Common myeloid progenitor, CD34-positive (primary cell): Measurements from ENCODE around the gene C11orf42.

Experiments used
- CTCF ChIA-PET: fragments of 350-600 bp; sonication (Branson Sonifier 250); formaldehyde crosslinking; loops from one replicate; lab custom pipeline; 2021; ENCODE audit warnings: antibody characterized with exemption; lab: Charles Lee
- POLR2A ChIA-PET: fragments of 350-600 bp; sonication (Branson Sonifier 250); formaldehyde crosslinking; loops from one replicate; lab custom pipeline; 2021; ENCODE audit warnings: antibody characterized with exemption; lab: Charles Lee
- DNase-seq, 3 donors: peaks; one replicate each; pipeline versions ENCODE4 v3.0.0 to v3.0.0-alpha.2; 2013
- H3K27ac ChIP-seq, 2 experiments: 1 replicate in 1 of 2; 2 replicates in 1 of 2; pipeline ENCODE4 v1.7.0; 2013; ENCODE audit warnings: inconsistent platforms in 2 of 2, low read length in 2 of 2, mild to moderate bottlenecking in 2 of 2, low read depth in 1 of 2, moderate library complexity in 1 of 2; ENCODE audit not compliant: severe bottlenecking in 2 of 2, insufficient read depth in 1 of 2, poor library complexity in 1 of 2
- H3K27me3 ChIP-seq, 5 experiments: replicated peaks in 2 of 5; 1 replicate in 3 of 5; 2 replicates in 2 of 5; pipeline versions ENCODE4 v1.6.1 to v1.7.0; 2013; ENCODE audit warnings: low read length in 4 of 5, mild to moderate bottlenecking in 2 of 5, moderate library complexity in 2 of 5, inconsistent platforms in 1 of 5; ENCODE audit not compliant: insufficient read depth in 5 of 5, control insufficient read depth in 4 of 5
- H3K36me3 ChIP-seq, 4 experiments: 1 replicate in 2 of 4; 2 replicates in 2 of 4; pipeline versions ENCODE4 v1.6.1 to v1.7.0; 2013; ENCODE audit warnings: low read length in 3 of 4, control low read depth in 1 of 4, mild to moderate bottlenecking in 1 of 4; ENCODE audit not compliant: control insufficient read depth in 4 of 4, insufficient read depth in 4 of 4
- H3K4me1 ChIP-seq, 4 experiments: 1 replicate in 3 of 4; 2 replicates in 1 of 4; pipeline versions ENCODE4 v1.6.1 to v1.7.1; 2013; ENCODE audit warnings: low read length in 3 of 4, mild to moderate bottlenecking in 3 of 4, control low read depth in 1 of 4, inconsistent platforms in 1 of 4, moderate library complexity in 1 of 4; ENCODE audit not compliant: control insufficient read depth in 4 of 4, insufficient read depth in 4 of 4; ENCODE audit errors: control extremely low read depth in 1 of 4
- H3K4me3 ChIP-seq, 7 experiments: 1 replicate in 4 of 7; 2 replicates in 3 of 7; pipeline versions ENCODE4 v1.5.1 to v1.7.0; 2013; ENCODE audit warnings: mild to moderate bottlenecking in 7 of 7, low read length in 6 of 7, moderate library complexity in 6 of 7, inconsistent platforms in 2 of 7, low read depth in 2 of 7, control low read depth in 1 of 7; ENCODE audit not compliant: insufficient read depth in 4 of 7, control insufficient read depth in 1 of 7; ENCODE audit errors: extremely low read depth in 1 of 7
- H3K9me3 ChIP-seq, 5 experiments: 1 replicate in 4 of 5; 2 replicates in 1 of 5; pipeline versions ENCODE4 v1.6.1 to v1.7.1; 2013; ENCODE audit warnings: low read length in 4 of 5, mild to moderate bottlenecking in 2 of 5, inconsistent platforms in 1 of 5, low read depth in 1 of 5, moderate library complexity in 1 of 5; ENCODE audit not compliant: control insufficient read depth in 4 of 5, insufficient read depth in 2 of 5; ENCODE audit errors: control extremely low read depth in 1 of 5
- WGBS: methylation state at CpG from one replicate; pipeline ENCODE4 v1.1.5; 2013; ENCODE audit not compliant: insufficient coverage; 5-methylcytosine and 5-hydroxymethylcytosine counted together

C11orf42 gene

DNA sequence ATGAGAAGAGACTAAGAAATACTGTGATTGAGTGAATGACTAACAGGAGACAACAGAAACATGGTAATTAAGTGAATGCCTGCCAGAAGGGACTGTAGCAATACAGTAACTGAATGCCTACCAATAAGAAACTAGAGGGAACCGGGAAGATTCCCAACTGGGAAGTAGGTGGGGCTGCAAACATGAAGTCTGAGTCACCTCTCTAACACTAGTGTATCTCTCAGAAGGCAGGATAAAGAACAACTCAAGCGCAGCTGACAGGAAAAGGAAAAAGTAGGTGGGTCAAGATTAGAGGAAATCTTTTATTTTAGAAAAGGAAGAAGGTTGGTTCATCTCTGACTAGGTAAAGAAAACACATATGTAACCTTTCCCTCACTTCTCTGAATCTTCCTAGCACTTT lies 14.0 kb downstream of the C11orf42 start:
- no peak overlapping the region for H3K4me3 ChIP-seq
- POLR2A ChIA-PET: no interaction called here
- H3K36me3 ChIP-seq: peaks cover 14 to 89% (median 63%) of the 10 kb centered on the region in 4 experiments
- H3K27me3 ChIP-seq: no peaks in the 10 kb centered on the region
- 100% methylated on average over 1 of the region's 2 CpGs for WGBS
- no peaks in the 10 kb centered on the region for H3K9me3 ChIP-seq
- H3K4me1 ChIP-seq: peaks cover 0 to 2% (median 0%) of the 10 kb centered on the region in 4 experiments
- H3K27ac ChIP-seq: no peak overlapping the region
- CTCF ChIA-PET: no interaction called here
- DNase-seq: no peak

- peaks cover 0 to 8% (median 7%) of the 10 kb centered on the region in 4 experiments for H3K4me1 ChIP-seq
- ChIA-PET POLR2A (no interaction called here), CTCF (interaction anchor here (1.2 to 1.3 kb wide), 2 partner anchors 149 to 155 kb away, joined by 3 read pairs; no protein-coding TSS in a partner anchor)
- no peaks in the 10 kb centered on the region for H3K9me3 ChIP-seq
- 96% methylated on average over 16 of the region's 17 CpGs for WGBS
- H3K27ac ChIP-seq: no peak overlapping the region
- H3K4me3 ChIP-seq: no peak overlapping the region
- peaks cover 14 to 51% (median 35%) of the 10 kb centered on the region in 4 experiments for H3K36me3 ChIP-seq
- no peak for DNase-seq
- no peaks in the 10 kb centered on the region for H3K27me3 ChIP-seq
These were observed 18.5 kb downstream of the C11orf42 start for GRCh38 chr11:6223854-6224253.

DNA sequence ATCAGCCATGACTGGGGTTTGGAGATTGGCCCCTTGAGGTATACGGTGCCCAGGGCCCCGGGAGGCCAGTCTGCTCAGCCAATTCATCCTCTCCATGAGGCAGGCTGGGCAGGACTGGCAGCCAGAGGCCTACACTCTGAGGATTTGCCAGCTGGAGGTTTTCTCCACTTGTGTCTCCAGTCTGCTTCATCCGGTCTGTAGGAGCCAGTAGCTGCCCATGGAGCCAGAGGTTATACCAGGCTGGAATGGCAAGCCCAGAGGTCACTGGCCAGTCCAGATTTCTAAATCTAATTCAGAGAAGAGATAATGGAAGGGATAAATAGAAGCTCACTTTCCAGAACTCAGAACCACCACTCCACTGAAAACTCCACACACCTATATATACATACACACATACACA lies 19.1 kb downstream of the C11orf42 start:
- H3K36me3 ChIP-seq: peaks cover 16 to 45% (median 32%) of the 10 kb centered on the region in 4 experiments
- H3K9me3 ChIP-seq: no peaks in the 10 kb centered on the region
- no peak overlapping the region for H3K27ac ChIP-seq
- POLR2A ChIA-PET: no interaction called here
- H3K4me3 ChIP-seq: no peak overlapping the region
- H3K4me1 ChIP-seq: peaks cover 0 to 10% (median 7%) of the 10 kb centered on the region in 4 experiments
- DNase-seq: no peak
- CTCF ChIA-PET: interaction anchor here (1.2 to 1.3 kb wide), 2 partner anchors 148 to 155 kb away, joined by 3 read pairs; no protein-coding TSS in a partner anchor
- H3K27me3 ChIP-seq: no peaks in the 10 kb centered on the region
- WGBS: 98% methylated on average over 3 of the region's 3 CpGs

- Histone ChIP-seq H3K4me3 (no peak overlapping the region), H3K9me3 (no peaks in the 10 kb centered on the region), H3K27me3 (no peaks in the 10 kb centered on the region), H3K4me1 (peaks cover 0 to 13% (median 10%) of the 10 kb centered on the region in 4 experiments), H3K27ac (no peak overlapping the region), H3K36me3 (peaks cover 13 to 41% (median 29%) of the 10 kb centered on the region in 4 experiments)
- POLR2A ChIA-PET: no interaction called here
- CTCF ChIA-PET: interaction anchor here (1.1 kb wide), 1 partner anchor 10 kb away, joined by 5 read pairs; no protein-coding TSS in a partner anchor
- WGBS: 100% methylated on average over 1 of the region's 1 CpG
- no peak for DNase-seq
These were observed 19.7 kb downstream of the C11orf42 start for GRCh38 chr11:6225024-6225423.

- Histone ChIP-seq H3K27ac (no peak overlapping the region), H3K4me3 (no peak overlapping the region), H3K36me3 (peaks cover 11 to 34% (median 26%) of the 10 kb centered on the region in 4 experiments), H3K9me3 (no peaks in the 10 kb centered on the region), H3K4me1 (peaks cover 2 to 20% (median 12%) of the 10 kb centered on the region in 4 experiments), H3K27me3 (no peaks in the 10 kb centered on the region)
- ChIA-PET POLR2A (no interaction called here), CTCF (interaction anchor here (1.1 kb wide), 1 partner anchor 11 kb away, joined by 5 read pairs; no protein-coding TSS in a partner anchor)
- WGBS: 0% methylated on average over 1 of the region's 2 CpGs
- peak in 2 of 3 donors; percentile 47 to 52 for DNase-seq
These were observed 20.5 kb downstream of the C11orf42 start for GRCh38 chr11:6225896-6226295.

- peaks cover 2 to 11% (median 8%) of the 10 kb centered on the region in 4 experiments for H3K36me3 ChIP-seq
- peaks cover 2 to 26% (median 16%) of the 10 kb centered on the region in 4 experiments for H3K4me1 ChIP-seq
- H3K27me3 ChIP-seq: no peaks in the 10 kb centered on the region
- 100% methylated on average over 1 of the region's 3 CpGs for WGBS
- DNase-seq: no peak
- H3K27ac ChIP-seq: no peak overlapping the region
- ChIA-PET CTCF (interaction anchor here (1.3 kb wide), 1 partner anchor 30 kb away, joined by 3 read pairs; no protein-coding TSS in a partner anchor), POLR2A (no interaction called here)
- no peak overlapping the region for H3K4me3 ChIP-seq
- H3K9me3 ChIP-seq: no peaks in the 10 kb centered on the region
These were observed 23.2 kb downstream of the C11orf42 start for GRCh38 chr11:6228520-6228919.

- POLR2A ChIA-PET: no interaction called here
- H3K27ac ChIP-seq: no peak overlapping the region
These were observed 24.6 kb downstream of the C11orf42 start for GRCh38 chr11:6229911-6230310.

More at GRCh38 chr11:6229911-6230310, 24.6 kb downstream of the C11orf42 start:
- H3K4me3 ChIP-seq: no peak overlapping the region
- CTCF ChIA-PET: interaction anchor here (1.3 to 1.9 kb wide), 2 partner anchors 9 to 14 kb away, joined by 3 to 5 read pairs; no protein-coding TSS in a partner anchor
- peaks cover 2 to 30% (median 22%) of the 10 kb centered on the region in 4 experiments for H3K4me1 ChIP-seq
- H3K27me3 ChIP-seq: no peaks in the 10 kb centered on the region
- DNase-seq: peak in 2 of 3 donors; percentile 47 to 49
- H3K36me3 ChIP-seq: peaks cover 0 to 2% (median 0%) of the 10 kb centered on the region in 4 experiments
- H3K9me3 ChIP-seq: no peaks in the 10 kb centered on the region
- 0% methylated on average over 1 of the region's 2 CpGs for WGBS
